A673 (cell line): Measurements from ENCODE around the gene FCRL6.

Source experiments
- CTCF ChIP-seq: fragments of 300-800, 200-600 bp; sonication (generic); conservative IDR thresholded peaks from 2 replicates; pipeline ENCODE4 v1.5.1; 2017; ENCODE audit warnings: low read depth, mild to moderate bottlenecking, antibody characterized with exemption, low read length, moderate library complexity, mixed read lengths
- EZH2 ChIP-seq: fragments of 200-600 bp; sonication (generic); IDR thresholded peaks from 2 replicates; pipeline ENCODE4 v1.6.1; 2017; ENCODE audit warnings: borderline replicate concordance, low read depth, mild to moderate bottlenecking, mixed read lengths, antibody characterized with exemption, low read length; ENCODE audit not compliant: poor library complexity, severe bottlenecking

- TF ChIP-seq CTCF, result no peak
- TF ChIP-seq EZH2, result no peak
These were observed 13.8 kb downstream of the FCRL6 start for GRCh38 chr1:159815926-159816325.
